K562 (cell line): Measurements from ENCODE around the gene RAI1. TPM values are rescaled to one million over a fixed set of nuclear protein-coding genes. Genes with fewer than 3 reads are reported as not detected.

Experiments used
- microRNA counts: library from miRNA; unstranded; fragments of <30 nt; microRNA quantifications from one replicate; lab custom pipeline; 2016
- microRNA-seq: library from miRNA; unstranded; fragments of <30 nt; microRNA quantifications from one replicate; pipeline ENCODE4, GENCODE V29; 2018; ENCODE audit warnings: borderline microRNAs expressed
- polyA plus RNA-seq, 8 experiments: library from polyadenylated mRNA; depleted of rRNA in 4 of 8; stranded (reverse) in 5 of 8; unstranded in 3 of 8; fragments of >200 nt; fragmentation: Nextera tagmentation in 2 of 8; fragmentation: Illumina TruSeq in 1 of 8; extraction: Ambion mirVana in 2 of 8; extraction: Trizol in 1 of 8; gene quantifications; 2 replicates each; pipeline versions ENCODE4 v1.2.1 to v1.2.3, GENCODE V29; 2011 to 2014; ENCODE audit warnings: inconsistent platforms in 1 of 8, missing spikeins in 1 of 8
- small RNA-seq: library from RNA; depleted of rRNA; stranded (forward); fragments of <200 nt; gene quantifications from one replicate; pipeline ENCODE3, GENCODE V24; 2014
- total RNA-seq, 7 experiments: library from RNA; depleted of rRNA in 6 of 7; stranded (reverse); fragments of >200 nt in 6 of 7; fragmentation: Illumina TruSeq in 2 of 7; extraction: Trizol in 2 of 7; gene quantifications; 2 replicates each; pipeline versions ENCODE4 v1.2.1 to v1.2.3, GENCODE V29; 2011 to 2021; ENCODE audit warnings: low replicate concordance in 1 of 7

RAI1 gene
- total and polyA plus RNA-seq, 9 of the 15 experiments (the other 6 are each of a cell fraction or from before 2014, with no cell fraction given), result 0.68 to 19.9 (median 5.5) TPM

MicroRNAs encoded within 50 kb of the gene (microRNA counts, 767-probe panel; counts per million panel counts)
- microRNA hsa-miR-33b-5p (lab: Ali Mortazavi, UCI), result not detected

Small RNAs within 50 kb of the gene (microRNA-seq; reads per million reads assigned to microRNA genes)
- gene MIR33B (658 reads per million, percentile 91 among the genes with 10 or more reads in this experiment), gene MIR6777 (0.82 reads per million)

Small RNAs within 50 kb of the gene (small RNA-seq; reads per million reads assigned to genes)
- gene MIR33B, result 26.4 reads per million, percentile 97 among the genes with 10 or more reads in this experiment
- 0.66 reads per million, percentile 39 among the genes with 10 or more reads in this experiment for gene MIR6777
- not detected for gene RF02177
- gene RF02178, result not detected

Other genes starting within 250 kb of the RAI1 start
- gene MED9, start 204.5 kb upstream of the RAI1 start, total RNA-seq (2014; rRNA removed), result 13.4 and 19.0 TPM in 2 replicates
- gene MED9, start 204.5 kb upstream of the RAI1 start, total RNA-seq (2014; rRNA removed; fragmentation: Illumina TruSeq; extraction: Trizol), result 11.8 and 12.3 TPM in 2 replicates
- gene MED9, start 204.5 kb upstream of the RAI1 start, total RNA-seq (2015; rRNA removed; fragmentation: Illumina TruSeq; extraction: Trizol), result 11.7 and 12.7 TPM in 2 replicates
- 15.3 and 15.5 TPM in 2 replicates for gene MED9, start 204.5 kb upstream of the RAI1 start, total RNA-seq (2021)
- 12.7 and 13.3 TPM in 2 replicates for gene MED9, start 204.5 kb upstream of the RAI1 start, polyA plus RNA-seq (2011; rRNA removed)
- 11.9 and 14.2 TPM in 2 replicates for gene MED9, start 204.5 kb upstream of the RAI1 start, polyA plus RNA-seq (2014; fragmentation: Illumina TruSeq; extraction: Trizol)
- gene MED9, start 204.5 kb upstream of the RAI1 start, polyA plus RNA-seq (2014; fragmentation: Nextera tagmentation; extraction: Ambion mirVana), result 1 to 10 TPM; 2.2 to 2.4 TPM
- gene MED9, start 204.5 kb upstream of the RAI1 start, polyA plus RNA-seq (2014; rRNA removed), result 15.8 and 16.1 TPM in 2 replicates
- gene RASD1, start 185.1 kb upstream of the RAI1 start, total RNA-seq (2014; rRNA removed), result 0.08 TPM in 1 of 2 replicates, not detected in the other
- gene RASD1, start 185.1 kb upstream of the RAI1 start, total RNA-seq (2014; rRNA removed; fragmentation: Illumina TruSeq; extraction: Trizol), result not detected in 2 replicates
- gene RASD1, start 185.1 kb upstream of the RAI1 start, total RNA-seq (2015; rRNA removed; fragmentation: Illumina TruSeq; extraction: Trizol), result not detected in 2 replicates
- gene RASD1, start 185.1 kb upstream of the RAI1 start, total RNA-seq (2021), result 0.11 and 0.16 TPM in 2 replicates
- not detected in 2 replicates for gene RASD1, start 185.1 kb upstream of the RAI1 start, polyA plus RNA-seq (2011; rRNA removed)
- gene RASD1, start 185.1 kb upstream of the RAI1 start, polyA plus RNA-seq (2014; fragmentation: Illumina TruSeq; extraction: Trizol), result not detected in 2 replicates
- gene RASD1, start 185.1 kb upstream of the RAI1 start, polyA plus RNA-seq (2014; fragmentation: Nextera tagmentation; extraction: Ambion mirVana), result not detected
- not detected in 2 replicates for gene RASD1, start 185.1 kb upstream of the RAI1 start, polyA plus RNA-seq (2014; rRNA removed)
- 32.8 and 62.4 TPM in 2 replicates for gene PEMT, start 89.8 kb upstream of the RAI1 start, total RNA-seq (2014; rRNA removed)
- gene PEMT, start 89.8 kb upstream of the RAI1 start, total RNA-seq (2014; rRNA removed; fragmentation: Illumina TruSeq; extraction: Trizol), result 3.9 and 5.7 TPM in 2 replicates
- gene PEMT, start 89.8 kb upstream of the RAI1 start, total RNA-seq (2015; rRNA removed; fragmentation: Illumina TruSeq; extraction: Trizol), result 14.1 and 15.0 TPM in 2 replicates
- gene PEMT, start 89.8 kb upstream of the RAI1 start, total RNA-seq (2021), result 28.8 and 33.9 TPM in 2 replicates
- gene PEMT, start 89.8 kb upstream of the RAI1 start, polyA plus RNA-seq (2011; rRNA removed), result 12.7 and 24.3 TPM in 2 replicates
- gene PEMT, start 89.8 kb upstream of the RAI1 start, polyA plus RNA-seq (2014; fragmentation: Illumina TruSeq; extraction: Trizol), result 13.6 and 24.8 TPM in 2 replicates
- 1 to 10 TPM; 1.4 to 7.9 TPM for gene PEMT, start 89.8 kb upstream of the RAI1 start, polyA plus RNA-seq (2014; fragmentation: Nextera tagmentation; extraction: Ambion mirVana)
- gene PEMT, start 89.8 kb upstream of the RAI1 start, polyA plus RNA-seq (2014; rRNA removed), result 26.7 and 36.4 TPM in 2 replicates
- gene SREBF1, start 155.5 kb downstream of the RAI1 start, total RNA-seq (2014; rRNA removed), result 69.4 and 80.7 TPM in 2 replicates
- 28.6 and 31.2 TPM in 2 replicates for gene SREBF1, start 155.5 kb downstream of the RAI1 start, total RNA-seq (2014; rRNA removed; fragmentation: Illumina TruSeq; extraction: Trizol)
- gene SREBF1, start 155.5 kb downstream of the RAI1 start, total RNA-seq (2015; rRNA removed; fragmentation: Illumina TruSeq; extraction: Trizol), result 69.5 and 69.7 TPM in 2 replicates
- 134 and 169 TPM in 2 replicates for gene SREBF1, start 155.5 kb downstream of the RAI1 start, total RNA-seq (2021)
- 35.6 and 140 TPM in 2 replicates for gene SREBF1, start 155.5 kb downstream of the RAI1 start, polyA plus RNA-seq (2011; rRNA removed)
- 98.4 and 117 TPM in 2 replicates for gene SREBF1, start 155.5 kb downstream of the RAI1 start, polyA plus RNA-seq (2014; fragmentation: Illumina TruSeq; extraction: Trizol)
- 1 to 10 TPM; 1.6 to 1.7 TPM for gene SREBF1, start 155.5 kb downstream of the RAI1 start, polyA plus RNA-seq (2014; fragmentation: Nextera tagmentation; extraction: Ambion mirVana)
- gene SREBF1, start 155.5 kb downstream of the RAI1 start, polyA plus RNA-seq (2014; rRNA removed), result 90.3 and 91.1 TPM in 2 replicates